ENCODE data around the gene GNB1L.
"Not testable (repeated sequence)": the region's sequence is repeated elsewhere in the genome, so short reads cannot be mapped to it uniquely, and the experiment has no call there.

GNB1L gene

GRCh38 chr22:19889951-19890350 lies 35.3 kb upstream of the GNB1L start:
- no peak for DNase-seq (ENCODE audit: low read depth in 2 of 2)

DNA sequence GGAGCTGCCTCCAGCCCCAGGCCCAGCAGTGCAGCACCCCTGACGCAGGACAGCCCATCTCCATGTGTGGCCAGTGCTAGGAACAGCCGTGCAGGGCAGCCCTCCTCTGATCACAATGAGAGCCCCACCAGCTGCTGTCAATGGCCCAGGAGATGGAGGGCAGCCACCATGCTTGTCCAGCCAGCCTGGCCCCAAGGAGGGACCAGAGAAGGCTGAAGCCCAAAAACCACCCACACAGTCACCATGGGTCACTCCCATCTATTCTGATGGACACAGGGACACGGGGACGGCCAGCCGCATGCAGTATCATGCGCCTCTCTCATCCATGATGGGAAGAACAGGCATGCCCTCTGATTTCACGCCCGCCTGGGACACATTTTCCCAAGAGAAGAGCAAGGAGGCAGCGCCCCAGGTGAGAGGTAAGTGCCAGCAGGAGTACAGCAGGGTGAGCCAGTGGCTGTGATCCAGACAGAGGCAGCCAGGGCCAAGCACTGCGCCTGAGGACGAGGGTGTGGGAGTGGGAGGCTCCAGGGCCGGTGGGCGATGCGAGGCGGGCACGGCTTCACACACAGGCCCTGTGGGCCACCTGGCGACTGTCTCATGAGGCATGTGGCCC lies 33.6 kb upstream of the GNB1L start:
- DNase-seq (ENCODE audit: low read depth in 2 of 2): no peak

GRCh38 chr22:19887256-19887985 lies 32.7 kb upstream of the GNB1L start:
- DNase-seq (ENCODE audit: low read depth in 2 of 2): no peak

- no peak for DNase-seq (ENCODE audit: low read depth in 2 of 2)
Observed at GRCh38 chr22:19886605-19887255, 32.1 kb upstream of the GNB1L start.

GRCh38 chr22:19885841-19886592 lies 31.3 kb upstream of the GNB1L start:
- DNase-seq (ENCODE audit: low read depth in 2 of 2): no peak

DNA sequence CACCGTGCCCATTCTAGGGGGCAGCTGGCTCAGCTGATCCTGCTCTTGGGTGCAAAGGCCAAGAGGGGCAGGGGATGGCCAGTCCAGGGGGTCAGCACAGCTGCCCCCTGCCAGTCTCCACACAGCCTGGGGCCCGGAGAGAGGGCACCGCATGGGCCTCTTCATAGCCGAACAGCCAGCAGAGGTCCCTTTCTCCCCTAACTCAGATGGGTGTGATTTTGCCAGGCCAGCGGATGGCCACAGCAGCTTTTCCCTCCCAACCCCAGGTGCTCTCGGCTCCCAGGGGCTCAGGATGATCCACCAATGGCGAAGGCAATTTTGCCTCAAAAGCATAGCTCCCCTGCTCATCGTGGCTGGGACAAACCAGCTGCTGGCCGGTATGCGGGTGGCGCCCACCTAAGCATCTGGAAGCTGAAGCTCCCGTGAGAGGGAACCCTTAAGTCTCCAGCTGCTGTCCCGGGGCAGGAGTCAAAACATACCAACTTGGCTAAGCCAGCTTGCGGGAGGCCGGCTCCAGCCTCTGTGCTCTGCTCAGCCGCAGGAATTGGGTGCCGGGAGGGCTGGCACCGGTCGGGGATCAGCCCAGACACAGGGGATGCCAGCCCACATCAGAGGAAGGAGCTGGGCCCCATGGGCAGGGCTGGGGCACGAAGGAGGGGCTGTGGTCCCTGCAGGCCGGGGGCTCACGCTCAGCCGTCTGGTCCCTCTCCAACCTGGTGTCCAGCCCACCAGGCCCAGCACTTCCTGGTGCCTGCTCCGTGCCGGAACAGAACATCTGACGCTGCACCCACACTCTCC lies 30.5 kb upstream of the GNB1L start:
- DNase-seq (ENCODE audit: low read depth in 2 of 2): no peak

DNA sequence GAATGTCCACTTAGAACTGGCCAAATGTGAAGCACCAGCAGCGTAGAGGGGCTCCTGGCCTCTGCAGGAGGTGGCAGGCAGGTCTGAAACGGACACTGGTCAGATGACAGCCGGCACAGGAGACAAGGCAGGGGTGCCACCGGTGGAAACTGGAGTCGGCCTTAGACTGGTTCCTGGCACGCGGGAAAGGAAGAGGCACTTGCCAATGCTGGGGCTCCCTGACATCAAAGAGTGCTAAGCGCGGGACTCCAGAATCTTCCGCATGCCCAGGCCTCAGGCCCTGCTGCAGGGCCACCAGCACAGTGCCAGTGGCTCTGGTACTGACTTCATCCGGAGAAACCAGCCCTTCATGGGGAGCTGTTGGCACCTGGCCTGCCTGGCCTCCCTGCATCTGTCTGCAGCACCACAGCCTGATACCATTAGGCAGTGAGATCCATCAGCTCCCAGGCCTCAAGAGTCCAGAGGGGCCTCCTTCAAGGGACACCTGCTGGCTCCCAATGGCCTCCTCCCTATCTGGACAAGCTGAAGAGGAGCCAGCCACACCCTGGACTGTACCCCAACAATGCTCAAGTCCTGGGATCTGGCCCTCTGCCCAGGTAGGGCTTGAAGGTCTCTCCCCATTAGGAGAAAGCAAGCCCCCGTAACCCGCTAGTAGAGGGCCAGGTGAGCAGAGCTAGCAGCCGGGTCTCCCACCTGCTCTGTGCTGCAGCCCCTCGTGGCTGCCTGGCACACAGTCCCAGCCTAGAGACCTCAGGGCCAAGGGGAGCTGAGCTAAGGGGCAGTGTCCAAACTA lies 29.7 kb upstream of the GNB1L start:
- DNase-seq (ENCODE audit: low read depth in 2 of 2): no peak

- DNase-seq (ENCODE audit: low read depth in 2 of 2): not testable (repeated sequence)
Observed at GRCh38 chr22:19883446-19883845, 28.8 kb upstream of the GNB1L start.

DNA sequence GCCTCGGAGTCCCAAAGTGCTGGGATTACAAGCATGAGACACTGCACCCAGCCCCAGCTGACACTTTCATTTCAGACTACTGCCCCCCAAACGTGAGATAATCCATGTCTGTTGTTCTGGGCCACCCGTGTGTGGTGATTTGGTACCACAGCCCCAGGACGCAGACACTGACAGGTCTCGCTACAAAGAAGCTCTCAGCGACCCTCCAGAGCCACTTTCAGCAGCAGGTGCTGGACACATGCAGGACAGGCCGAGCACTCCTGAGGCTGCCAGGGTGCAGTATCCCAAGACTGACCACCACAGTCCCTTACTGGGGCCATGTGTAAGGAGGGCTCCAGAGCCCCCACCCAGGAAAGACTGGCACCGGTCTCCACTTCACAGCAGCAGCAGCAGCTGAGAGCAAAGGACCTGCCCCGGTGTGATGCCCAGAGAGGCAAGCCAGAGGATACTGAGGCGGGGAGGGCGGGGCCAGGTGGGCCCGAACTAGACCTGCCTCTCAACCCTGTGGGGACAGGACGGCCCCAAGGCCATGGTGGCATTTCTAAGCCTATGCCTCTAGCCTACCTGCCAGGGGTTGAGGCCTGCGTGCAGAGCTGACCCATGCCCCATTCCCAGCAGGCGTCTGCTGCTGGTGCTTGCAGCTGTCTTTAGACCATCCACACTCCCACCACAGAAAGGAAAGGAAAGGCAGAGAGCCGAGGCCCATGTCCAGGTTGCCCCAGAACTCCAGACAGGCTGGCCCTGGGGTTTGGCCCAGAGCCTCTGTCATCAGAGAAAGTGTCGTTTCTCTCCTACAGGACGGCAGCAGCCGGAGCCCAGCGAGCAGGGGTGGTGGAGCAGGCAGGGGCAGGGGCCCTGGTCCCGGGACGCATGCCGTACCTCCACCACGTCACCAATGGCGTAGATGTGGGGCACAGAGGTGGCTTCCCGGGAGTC lies 28.0 kb upstream of the GNB1L start:
- DNase-seq (ENCODE audit: low read depth in 2 of 2): no peak

DNA sequence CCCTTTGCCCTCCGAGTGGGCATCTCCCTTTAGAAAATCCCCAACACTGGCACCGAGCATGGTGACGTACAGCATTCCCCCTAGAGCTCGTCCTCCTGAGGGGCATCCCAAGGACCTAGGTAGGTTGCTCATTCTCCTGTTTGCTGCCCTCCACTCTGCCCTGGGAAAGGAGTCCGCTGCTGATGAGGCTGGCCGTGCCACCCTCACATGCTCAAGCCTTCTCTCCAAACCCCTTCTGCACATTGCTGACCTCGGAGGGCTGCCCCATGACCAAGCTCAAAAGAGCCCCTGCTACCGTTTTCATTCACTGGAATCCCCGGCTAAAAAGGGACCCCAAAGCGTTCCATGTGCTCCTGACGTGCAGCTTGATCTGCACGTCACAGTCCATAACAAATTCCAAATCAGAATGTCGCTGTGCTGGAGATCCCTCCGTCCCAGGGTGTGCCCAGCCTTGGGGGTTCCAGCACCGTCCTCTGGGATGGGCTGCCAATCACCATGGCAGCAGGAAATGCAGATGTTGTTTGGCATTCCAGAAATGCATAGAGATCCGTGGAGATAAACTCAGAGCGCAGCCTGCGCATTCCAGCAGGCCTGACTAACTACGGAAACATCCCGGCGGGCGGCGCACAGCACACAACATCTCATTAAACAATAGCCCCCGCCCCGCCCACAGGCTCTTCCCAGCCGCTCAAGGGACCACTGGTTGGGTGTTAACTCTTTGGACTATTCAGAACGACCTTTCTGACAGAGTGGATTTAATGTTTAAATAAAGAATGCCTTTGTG lies 26.3 kb upstream of the GNB1L start:
- DNase-seq (ENCODE audit: low read depth in 2 of 2): no peak

DNA sequence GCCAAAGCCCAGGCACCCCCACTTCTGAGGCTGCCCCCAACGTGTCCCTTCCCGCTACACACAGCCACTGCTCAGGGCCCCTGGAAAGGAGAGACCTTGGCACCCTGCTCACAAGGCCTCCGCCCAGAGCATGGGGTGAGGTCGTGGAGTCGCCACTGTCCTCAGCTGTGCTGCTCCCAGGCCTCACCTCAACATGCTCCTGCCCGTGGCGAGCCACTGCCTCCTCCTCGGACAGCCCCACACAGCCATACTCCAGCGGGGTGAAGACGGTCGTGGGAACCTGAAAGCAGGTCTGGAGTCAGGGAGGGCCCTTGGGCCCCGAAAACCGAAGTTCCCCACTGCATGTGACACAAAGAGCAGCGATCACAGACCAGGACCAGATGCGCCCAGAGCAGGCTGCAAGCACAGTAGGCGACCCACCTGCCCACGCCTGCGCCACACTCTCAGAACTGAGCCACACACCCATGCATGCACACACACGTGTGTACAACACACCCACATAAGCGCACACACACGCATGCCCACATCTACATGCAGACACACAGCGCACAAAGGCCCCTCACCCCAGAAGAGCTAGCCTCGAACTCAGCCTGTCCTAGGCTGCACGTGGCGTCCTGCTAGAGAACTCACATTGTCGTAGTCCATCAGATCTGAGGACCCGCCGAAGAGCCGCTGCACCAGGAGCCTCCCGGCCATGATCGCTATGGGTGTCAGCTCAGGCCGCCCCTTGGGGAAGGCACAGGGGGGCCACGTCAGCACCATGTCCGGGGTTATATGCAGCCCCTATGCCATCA lies 25.5 kb upstream of the GNB1L start:
- DNase-seq (ENCODE audit: low read depth in 2 of 2): no peak

DNA sequence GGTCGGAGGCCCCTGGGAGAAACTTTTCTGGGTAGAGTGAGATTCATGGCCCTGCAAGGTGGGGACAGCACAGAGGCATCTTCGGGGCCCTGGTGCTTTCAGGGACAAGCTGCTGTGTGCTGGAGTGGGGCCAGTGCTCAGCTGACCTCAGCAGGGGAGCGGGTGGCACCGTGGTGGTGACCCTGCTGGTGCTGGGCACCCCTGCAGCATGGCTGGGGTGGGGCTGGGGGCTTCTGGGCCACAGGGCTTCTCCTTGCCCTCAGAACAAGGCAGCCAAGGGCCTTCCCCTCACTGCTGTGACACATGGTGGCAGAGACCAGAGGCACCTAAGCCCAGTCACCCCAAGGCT lies 24.9 kb upstream of the GNB1L start:
- no peak for DNase-seq (ENCODE audit: low read depth in 2 of 2)

DNA sequence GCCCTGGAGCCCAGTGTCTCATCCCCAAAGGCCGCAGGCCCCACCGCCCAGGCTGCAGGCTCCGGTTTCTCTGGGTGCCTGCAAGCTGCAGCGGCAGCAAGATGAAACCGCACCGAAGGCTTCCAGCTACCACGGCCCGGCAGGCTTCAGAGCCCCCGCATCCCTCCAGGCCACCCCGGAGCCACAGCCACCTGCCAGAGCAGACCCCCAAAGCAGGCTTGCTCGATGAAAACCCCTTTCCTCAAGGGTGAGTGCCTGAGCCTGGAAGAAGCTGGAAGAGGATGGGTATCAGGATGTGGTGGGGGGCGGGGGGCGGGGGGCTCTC lies 24.5 kb upstream of the GNB1L start:
- DNase-seq (ENCODE audit: low read depth in 2 of 2): no peak

DNA sequence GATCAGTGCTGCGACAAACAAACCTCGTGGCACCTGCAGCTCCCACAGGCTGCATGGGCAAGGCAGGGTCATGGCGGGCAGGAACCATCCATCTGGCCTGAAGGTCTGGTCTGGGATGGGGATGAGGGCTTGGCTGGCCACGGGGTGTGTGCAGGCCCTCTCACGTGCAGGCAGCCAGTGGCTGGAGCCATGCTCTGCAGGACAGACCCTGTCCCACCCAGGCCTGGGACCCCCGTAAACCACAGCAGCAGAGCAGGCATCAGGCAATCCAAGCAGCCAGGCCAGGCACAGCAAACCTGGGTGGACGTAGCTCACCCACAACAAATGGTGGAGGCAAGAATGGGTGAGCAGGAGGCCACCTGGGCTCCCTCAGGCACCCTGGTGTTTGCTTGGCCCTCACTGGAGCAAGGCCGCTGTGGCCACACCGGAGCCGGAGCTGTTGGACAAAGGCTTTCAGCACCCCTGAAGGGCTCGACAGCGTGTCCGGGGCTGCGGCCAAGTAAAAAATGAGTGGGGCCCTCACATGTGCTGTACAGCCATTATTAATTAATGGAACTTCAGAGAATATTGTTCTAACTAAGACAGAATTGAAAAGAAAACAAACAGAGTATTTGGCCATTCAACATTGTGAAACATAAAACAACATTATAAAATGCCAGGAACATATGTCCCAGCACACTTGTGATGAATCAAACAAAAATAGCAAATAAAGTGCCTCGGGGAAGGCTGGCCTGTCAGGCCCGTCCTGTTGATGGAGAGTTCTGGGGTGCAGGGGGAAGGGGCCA lies 24.0 kb upstream of the GNB1L start:
- DNase-seq (ENCODE audit: low read depth in 2 of 2): no peak

DNA sequence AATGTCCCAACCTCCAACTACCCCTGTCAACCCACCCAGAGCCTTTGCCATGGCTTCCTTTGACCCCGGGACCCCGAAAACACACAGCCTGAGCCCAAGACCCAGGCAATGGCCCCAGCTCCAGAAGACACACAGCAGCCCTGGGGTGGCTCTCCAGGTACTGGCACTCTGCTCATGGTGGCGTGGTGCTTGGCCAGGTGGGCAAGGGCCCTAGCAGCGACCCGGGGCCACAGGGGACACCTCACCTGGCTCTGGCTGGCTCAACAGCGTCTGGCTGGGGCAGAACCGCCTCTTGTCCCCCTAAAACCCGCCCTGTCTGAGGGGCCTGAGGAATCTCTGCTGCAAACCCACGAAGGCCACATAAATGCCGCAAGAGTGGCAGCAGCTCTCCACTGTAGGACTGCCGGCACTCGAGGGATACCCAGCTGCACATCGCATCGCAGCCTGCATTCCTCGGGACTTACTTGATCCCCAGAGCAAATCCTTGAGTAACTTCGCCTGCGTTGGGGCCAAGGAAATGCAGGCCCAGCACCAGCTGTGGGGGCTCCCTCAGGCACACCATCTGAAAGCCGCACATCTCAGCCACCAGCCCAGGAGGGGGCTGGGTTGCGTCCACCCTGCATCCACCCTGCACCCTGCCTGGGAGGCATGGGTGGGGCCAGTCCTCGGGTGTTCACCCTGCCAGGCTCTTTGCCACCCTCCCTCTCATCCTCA lies 23.1 kb upstream of the GNB1L start:
- no peak for DNase-seq (ENCODE audit: low read depth in 2 of 2)

GRCh38 chr22:19876941-19877625 lies 22.4 kb upstream of the GNB1L start:
- DNase-seq (ENCODE audit: low read depth in 2 of 2): no peak
